Measurements from ENCODE around the gene HLCS. TPM values are rescaled to one million over a fixed set of nuclear protein-coding genes. Genes with fewer than 3 reads are reported as not detected.

The HLCS gene
- total RNA-seq, 1 donor from 2014 or later, result 21.9 TPM

DNA sequence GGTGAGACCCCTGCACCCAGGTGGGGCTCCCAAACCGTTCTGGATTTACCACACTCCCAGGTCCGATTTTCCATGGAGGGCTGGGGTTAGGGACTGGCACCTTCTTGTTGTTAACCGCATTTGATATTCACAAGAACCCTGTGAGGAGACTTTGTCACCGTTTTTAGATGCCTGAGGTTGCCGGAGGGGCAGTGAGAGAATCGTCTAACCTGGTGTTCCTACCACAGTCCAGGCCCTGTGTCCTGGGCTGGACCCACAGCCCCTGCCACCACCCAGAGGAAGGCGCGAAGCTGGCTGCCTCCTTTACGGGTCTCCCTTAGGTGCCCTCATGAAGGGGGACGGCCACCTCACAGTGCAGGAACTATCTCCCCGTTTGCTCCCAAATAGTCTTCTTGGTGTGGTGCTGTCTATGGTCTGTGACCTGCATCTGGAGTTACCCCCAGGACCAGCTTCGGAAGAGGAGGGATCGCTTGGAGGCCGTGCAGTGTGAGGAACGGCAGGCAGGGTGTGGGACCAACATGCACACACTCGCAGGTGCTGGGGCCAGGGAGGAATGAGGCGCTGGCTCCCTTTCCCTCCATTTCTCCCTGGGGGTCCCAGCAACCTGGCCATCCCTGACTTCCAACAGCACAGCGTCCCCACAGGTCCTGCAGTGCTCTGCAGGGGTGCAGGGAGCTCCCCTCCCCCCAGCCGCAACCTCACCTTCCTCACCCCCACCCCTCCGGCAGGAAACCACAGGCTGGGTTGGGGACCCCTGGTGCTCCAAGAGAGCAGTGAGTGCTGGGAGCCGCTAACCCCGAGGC lies 260.6 kb downstream of the HLCS start:
- DNase-seq (ENCODE audit: low read depth, low spot score), result no peak
- Mint-ChIP-seq H3K27ac (ENCODE audit: unreplicated experiment) (no peak overlapping the region), H3K27me3 (ENCODE audit: low read depth) (peaks cover 99% of the 10 kb centered on the region), H3K9me3 (no peaks in the 10 kb centered on the region), H3K4me3 (no peak overlapping the region), H3K4me1 (peaks cover 13% of the 10 kb centered on the region), H3K36me3 (ENCODE audit: low read depth) (no peaks in the 10 kb centered on the region)
- no peak for TF ChIP-seq CTCF (conservative IDR thresholded peaks at IDR 0.05)

- Mint-ChIP-seq H3K4me3 (no peak overlapping the region), H3K27me3 (ENCODE audit: low read depth) (peaks cover 99% of the 10 kb centered on the region), H3K9me3 (no peaks in the 10 kb centered on the region), H3K4me1 (peaks cover 19% of the 10 kb centered on the region), H3K27ac (ENCODE audit: unreplicated experiment) (no peak overlapping the region), H3K36me3 (ENCODE audit: low read depth) (no peaks in the 10 kb centered on the region)
- DNase-seq (ENCODE audit: low read depth, low spot score), result no peak
- TF ChIP-seq CTCF (conservative IDR thresholded peaks at IDR 0.05), result no peak
Measured at GRCh38 chr21:36704958-36705678, 261.4 kb downstream of the HLCS start.

DNA sequence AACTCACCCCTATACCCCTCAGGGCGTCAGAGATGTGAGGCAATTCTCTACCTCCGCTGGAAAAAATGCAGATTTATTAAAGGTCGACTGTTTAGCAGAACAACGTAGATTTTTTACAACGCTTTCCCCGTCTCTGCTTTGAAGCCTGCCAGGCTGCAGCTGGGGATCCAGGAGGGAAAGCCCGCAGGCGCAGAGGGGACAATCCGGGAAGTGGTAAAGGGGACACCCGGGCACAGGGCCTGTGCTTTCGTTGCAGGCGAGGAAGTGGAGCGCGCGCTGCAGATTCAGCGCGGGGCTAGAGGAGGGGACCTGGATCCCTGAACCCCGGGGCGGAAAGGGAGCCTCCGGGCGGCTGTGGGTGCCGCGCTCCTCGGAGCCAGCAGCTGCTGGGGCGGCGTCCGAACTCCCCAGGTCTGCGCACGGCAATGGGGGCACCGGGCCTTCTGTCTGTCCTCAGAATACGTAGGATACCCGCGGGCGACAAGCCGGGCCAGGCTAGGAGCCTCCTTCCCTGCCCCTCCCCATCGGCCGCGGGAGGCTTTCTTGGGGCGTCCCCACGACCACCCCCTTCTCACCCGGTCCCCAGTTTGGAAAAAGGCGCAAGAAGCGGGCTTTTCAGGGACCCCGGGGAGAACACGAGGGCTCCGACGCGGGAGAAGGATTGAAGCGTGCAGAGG lies 262.1 kb downstream of the HLCS start:
- Mint-ChIP-seq H3K4me3 (peak overlapping the region; percentile 19), H3K9me3 (no peaks in the 10 kb centered on the region), H3K27me3 (ENCODE audit: low read depth) (peaks cover 98% of the 10 kb centered on the region), H3K27ac (ENCODE audit: unreplicated experiment) (no peak overlapping the region), H3K36me3 (ENCODE audit: low read depth) (no peaks in the 10 kb centered on the region), H3K4me1 (peaks cover 17% of the 10 kb centered on the region)
- TF ChIP-seq CTCF (conservative IDR thresholded peaks at IDR 0.05), result no peak
- no peak for DNase-seq (ENCODE audit: low read depth, low spot score)

GRCh38 chr21:36703626-36704280 lies 262.7 kb downstream of the HLCS start:
- no peaks in the 10 kb centered on the region for H3K9me3 Mint-ChIP-seq
- no peak for DNase-seq (ENCODE audit: low read depth, low spot score)
- H3K36me3 Mint-ChIP-seq (ENCODE audit: low read depth), result no peaks in the 10 kb centered on the region
- TF ChIP-seq CTCF (conservative IDR thresholded peaks at IDR 0.05), result no peak
- no peak overlapping the region for H3K27ac Mint-ChIP-seq (ENCODE audit: unreplicated experiment)
- peaks cover 94% of the 10 kb centered on the region for H3K27me3 Mint-ChIP-seq (ENCODE audit: low read depth)
- H3K4me1 Mint-ChIP-seq, result peaks cover 16% of the 10 kb centered on the region
- H3K4me3 Mint-ChIP-seq, result peak overlapping the region; percentile 19

DNA sequence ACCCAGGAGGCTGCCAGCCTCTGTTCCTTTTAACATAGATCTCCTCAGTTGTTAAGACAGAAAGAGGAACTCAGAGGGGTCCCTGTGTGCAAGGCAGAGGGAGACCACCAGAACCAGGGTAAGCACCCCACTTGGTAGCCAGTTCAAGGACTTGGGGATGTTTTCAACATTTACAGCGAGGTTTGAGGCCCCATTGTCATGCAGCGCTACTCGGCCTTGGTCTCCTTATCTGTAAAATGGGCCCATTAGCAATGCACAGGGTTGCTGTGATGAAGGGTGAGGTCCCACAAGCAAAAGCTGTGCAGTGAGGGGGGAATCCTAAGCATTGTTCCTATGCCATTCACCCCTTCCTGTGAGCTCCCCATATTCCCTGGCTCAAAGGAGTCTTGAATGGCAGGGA lies 263.3 kb downstream of the HLCS start:
- no peak for TF ChIP-seq CTCF (conservative IDR thresholded peaks at IDR 0.05)
- H3K27ac Mint-ChIP-seq (ENCODE audit: unreplicated experiment), result no peak overlapping the region
- no peak overlapping the region for H3K4me3 Mint-ChIP-seq
- DNase-seq (ENCODE audit: low read depth, low spot score), result no peak
- peaks cover 11% of the 10 kb centered on the region for H3K4me1 Mint-ChIP-seq
- H3K27me3 Mint-ChIP-seq (ENCODE audit: low read depth), result peaks cover 92% of the 10 kb centered on the region
- no peaks in the 10 kb centered on the region for H3K9me3 Mint-ChIP-seq
- H3K36me3 Mint-ChIP-seq (ENCODE audit: low read depth), result no peaks in the 10 kb centered on the region
